GM18526 (cell line): Measurements from ENCODE around the gene ALB.

Experiments used
- POLR2A ChIP-seq: IDR thresholded peaks from 3 replicates; pipeline ENCODE4 v1.6.1; 2011; ENCODE audit not compliant: insufficient read length; ENCODE audit errors: extremely low read depth

Gene ALB

DNA sequence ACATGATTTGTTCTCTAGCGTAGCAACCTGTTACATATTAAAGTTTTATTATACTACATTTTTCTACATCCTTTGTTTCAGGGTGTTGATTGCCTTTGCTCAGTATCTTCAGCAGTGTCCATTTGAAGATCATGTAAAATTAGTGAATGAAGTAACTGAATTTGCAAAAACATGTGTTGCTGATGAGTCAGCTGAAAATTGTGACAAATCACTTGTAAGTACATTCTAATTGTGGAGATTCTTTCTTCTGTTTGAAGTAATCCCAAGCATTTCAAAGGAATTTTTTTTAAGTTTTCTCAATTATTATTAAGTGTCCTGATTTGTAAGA, 2.4 kb downstream of the ALB start:
- no peak for TF ChIP-seq POLR2A

DNA sequence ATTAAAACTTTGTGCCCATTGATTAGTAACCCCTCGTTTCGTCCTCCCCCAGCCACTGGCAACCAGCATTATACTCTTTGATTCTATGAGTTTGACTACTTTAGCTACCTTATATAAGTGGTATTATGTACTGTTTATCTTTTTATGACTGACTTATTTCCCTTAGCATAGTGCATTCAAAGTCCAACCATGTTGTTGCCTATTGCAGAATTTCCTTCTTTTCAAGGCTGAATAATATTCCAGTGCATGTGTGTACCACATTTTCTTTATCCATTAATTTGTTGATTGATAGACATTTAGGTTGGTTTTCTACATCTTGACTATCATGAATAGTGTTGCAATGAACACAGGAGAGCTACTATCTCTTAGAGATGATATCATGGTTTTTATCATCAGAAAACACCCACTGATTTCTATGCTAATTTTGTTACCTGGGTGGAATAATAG, 3.2 kb downstream of the ALB start:
- no peak for TF ChIP-seq POLR2A

DNA sequence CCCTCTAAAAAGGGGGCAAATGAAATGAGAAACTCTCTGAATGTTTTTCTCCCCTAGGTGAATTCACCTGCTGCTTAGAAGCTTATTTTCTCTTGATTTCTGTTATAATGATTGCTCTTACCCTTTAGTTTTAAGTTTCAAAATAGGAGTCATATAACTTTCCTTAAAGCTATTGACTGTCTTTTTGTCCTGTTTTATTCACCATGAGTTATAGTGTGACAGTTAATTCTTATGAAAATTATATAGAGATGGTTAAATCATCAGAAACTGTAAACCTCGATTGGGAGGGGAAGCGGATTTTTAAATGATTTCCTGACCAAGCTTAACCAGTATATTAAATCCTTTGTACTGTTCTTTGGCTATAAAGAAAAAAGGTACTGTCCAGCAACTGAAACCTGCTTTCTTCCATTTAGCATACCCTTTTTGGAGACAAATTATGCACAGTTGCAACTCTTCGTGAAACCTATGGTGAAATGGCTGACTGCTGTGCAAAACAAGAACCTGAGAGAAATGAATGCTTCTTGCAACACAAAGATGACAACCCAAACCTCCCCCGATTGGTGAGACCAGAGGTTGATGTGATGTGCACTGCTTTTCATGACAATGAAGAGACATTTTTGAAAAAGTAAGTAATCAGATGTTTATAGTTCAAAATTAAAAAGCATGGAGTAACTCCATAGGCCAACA, 4.2 kb downstream of the ALB start:
- TF ChIP-seq POLR2A: no peak

DNA sequence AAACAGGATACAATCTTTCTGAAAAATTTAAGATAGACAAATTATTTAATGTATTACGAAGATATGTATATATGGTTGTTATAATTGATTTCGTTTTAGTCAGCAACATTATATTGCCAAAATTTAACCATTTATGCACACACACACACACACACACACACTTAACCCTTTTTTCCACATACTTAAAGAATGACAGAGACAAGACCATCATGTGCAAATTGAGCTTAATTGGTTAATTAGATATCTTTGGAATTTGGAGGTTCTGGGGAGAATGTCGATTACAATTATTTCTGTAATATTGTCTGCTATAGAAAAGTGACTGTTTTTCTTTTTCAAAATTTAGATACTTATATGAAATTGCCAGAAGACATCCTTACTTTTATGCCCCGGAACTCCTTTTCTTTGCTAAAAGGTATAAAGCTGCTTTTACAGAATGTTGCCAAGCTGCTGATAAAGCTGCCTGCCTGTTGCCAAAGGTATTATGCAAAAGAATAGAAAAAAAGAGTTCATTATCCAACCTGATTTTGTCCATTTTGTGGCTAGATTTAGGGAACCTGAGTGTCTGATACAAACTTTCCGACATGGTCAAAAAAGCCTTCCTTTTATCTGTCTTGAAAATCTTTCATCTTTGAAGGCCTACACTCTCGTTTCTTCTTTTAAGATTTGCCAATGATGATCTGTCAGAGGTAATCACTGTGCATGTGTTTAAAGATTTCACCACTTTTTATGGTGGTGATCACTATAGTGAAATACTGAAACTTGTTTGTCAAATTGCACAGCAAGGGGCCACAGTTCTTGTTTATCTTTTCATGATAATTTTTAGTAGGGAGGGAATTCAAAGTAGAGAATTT, 5.2 kb downstream of the ALB start:
- no peak for TF ChIP-seq POLR2A

DNA sequence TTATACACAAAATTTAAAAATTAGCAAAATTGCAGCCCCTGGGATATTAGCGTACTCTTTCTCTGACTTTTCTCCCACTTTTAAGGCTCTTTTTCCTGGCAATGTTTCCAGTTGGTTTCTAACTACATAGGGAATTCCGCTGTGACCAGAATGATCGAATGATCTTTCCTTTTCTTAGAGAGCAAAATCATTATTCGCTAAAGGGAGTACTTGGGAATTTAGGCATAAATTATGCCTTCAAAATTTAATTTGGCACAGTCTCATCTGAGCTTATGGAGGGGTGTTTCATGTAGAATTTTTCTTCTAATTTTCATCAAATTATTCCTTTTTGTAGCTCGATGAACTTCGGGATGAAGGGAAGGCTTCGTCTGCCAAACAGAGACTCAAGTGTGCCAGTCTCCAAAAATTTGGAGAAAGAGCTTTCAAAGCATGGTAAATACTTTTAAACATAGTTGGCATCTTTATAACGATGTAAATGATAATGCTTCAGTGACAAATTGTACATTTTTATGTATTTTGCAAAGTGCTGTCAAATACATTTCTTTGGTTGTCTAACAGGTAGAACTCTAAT, 6.0 kb downstream of the ALB start:
- TF ChIP-seq POLR2A: no peak

DNA sequence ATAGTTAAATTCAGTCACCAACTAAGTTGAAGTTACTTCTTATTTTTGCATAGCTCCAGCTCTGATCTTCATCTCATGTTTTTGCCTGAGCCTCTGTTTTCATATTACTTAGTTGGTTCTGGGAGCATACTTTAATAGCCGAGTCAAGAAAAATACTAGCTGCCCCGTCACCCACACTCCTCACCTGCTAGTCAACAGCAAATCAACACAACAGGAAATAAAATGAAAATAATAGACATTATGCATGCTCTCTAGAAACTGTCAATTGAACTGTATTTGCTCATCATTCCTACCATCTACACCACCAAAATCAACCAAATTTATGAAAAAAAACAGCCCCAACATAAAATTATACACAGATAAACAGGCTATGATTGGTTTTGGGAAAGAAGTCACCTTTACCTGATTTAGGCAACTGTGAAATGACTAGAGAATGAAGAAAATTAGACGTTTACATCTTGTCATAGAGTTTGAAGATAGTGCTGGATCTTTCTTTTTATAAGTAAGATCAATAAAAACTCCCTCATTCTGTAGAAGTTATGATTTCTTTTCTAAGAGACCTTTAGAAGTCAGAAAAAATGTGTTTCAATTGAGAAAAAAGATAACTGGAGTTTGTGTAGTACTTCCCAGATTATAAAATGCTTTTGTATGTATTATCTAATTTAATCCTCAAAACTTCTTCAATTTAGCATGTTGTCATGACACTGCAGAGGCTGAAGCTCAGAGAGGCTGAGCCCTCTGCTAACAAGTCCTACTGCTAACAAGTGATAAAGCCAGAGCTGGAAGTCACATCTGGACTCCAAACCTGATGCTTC, 7.0 kb downstream of the ALB start:
- no peak for TF ChIP-seq POLR2A

DNA sequence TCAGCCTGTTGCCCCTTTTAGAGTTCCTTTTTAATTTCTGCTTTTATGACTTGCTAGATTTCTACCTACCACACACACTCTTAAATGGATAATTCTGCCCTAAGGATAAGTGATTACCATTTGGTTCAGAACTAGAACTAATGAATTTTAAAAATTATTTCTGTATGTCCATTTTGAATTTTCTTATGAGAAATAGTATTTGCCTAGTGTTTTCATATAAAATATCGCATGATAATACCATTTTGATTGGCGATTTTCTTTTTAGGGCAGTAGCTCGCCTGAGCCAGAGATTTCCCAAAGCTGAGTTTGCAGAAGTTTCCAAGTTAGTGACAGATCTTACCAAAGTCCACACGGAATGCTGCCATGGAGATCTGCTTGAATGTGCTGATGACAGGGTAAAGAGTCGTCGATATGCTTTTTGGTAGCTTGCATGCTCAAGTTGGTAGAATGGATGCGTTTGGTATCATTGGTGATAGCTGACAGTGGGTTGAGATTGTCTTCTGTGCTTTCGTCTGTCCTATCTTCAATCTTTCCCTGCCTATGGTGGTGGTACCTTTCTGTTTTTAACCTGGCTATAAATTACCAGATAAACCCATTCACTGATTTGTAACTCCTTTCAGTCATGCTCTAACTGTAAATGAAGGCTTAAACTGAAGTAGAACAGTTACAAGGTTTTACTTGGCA, 7.8 kb downstream of the ALB start:
- TF ChIP-seq POLR2A: no peak

DNA sequence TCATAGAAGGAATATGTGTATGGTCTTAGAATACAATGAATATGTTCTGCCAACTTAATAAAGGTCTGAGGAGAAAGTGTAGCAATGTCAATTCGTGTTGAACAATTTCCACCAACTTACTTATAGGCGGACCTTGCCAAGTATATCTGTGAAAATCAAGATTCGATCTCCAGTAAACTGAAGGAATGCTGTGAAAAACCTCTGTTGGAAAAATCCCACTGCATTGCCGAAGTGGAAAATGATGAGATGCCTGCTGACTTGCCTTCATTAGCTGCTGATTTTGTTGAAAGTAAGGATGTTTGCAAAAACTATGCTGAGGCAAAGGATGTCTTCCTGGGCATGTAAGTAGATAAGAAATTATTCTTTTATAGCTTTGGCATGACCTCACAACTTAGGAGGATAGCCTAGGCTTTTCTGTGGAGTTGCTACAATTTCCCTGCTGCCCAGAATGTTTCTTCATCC, 9.2 kb downstream of the ALB start:
- TF ChIP-seq POLR2A: no peak

DNA sequence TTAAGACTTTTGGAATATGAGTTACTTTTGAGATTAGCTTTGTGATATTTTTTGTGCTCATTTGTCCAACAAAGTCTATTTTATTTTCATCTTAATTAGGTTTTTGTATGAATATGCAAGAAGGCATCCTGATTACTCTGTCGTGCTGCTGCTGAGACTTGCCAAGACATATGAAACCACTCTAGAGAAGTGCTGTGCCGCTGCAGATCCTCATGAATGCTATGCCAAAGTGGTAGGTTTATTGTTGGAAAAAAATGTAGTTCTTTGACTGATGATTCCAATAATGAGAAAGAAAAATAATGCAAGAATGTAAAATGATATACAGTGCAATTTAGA, 10.8 kb downstream of the ALB start:
- TF ChIP-seq POLR2A: no peak

DNA sequence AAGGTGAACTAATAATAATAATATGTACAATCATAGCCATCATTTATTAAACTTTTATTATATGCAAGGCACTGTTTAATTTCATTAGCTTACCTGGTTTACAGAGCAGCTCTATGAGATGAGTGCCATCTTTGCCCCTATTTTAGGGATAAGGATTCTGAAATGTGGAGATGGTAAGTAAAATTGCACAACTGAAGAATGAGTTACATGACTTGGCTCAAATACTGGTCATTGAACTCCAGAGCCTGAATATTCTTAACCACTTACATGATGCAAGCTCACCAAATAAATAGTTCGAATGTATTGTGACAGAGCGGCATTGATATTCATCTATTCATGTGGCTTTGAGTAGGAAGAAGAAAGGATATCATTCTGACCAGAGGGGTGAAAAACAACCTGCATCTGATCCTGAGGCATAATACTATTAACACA, 11.7 kb downstream of the ALB start:
- TF ChIP-seq POLR2A: no peak

DNA sequence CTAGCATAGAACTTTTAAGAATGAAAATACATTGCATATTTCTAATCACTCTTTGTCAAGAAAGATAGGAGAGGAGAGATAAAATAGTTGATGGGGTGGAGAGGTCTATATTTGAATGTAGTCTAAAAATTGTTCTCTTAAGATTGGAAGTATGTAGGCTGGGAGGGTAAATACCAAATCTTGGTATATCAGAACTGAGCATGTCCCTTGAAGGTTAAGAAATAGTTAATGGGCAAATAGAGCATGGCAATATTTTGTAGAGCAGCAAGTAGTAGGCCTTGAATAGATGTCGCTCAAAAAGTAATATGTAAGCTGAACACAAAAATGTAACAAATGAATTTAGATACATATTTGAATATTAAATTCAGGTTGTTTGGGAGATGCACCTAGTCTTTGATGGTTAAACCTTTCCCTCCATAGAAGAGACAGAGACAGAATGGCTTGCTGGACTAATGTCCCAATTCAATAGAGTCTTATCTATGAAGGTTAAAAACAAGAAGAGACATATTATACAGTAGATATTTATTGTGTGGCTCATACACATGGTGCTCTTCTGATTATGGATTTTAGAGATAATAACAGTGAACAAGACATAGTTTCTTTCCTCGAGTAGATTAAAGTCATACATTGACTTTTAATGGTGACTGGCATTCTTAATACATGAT, 12.5 kb downstream of the ALB start:
- TF ChIP-seq POLR2A: no peak

DNA sequence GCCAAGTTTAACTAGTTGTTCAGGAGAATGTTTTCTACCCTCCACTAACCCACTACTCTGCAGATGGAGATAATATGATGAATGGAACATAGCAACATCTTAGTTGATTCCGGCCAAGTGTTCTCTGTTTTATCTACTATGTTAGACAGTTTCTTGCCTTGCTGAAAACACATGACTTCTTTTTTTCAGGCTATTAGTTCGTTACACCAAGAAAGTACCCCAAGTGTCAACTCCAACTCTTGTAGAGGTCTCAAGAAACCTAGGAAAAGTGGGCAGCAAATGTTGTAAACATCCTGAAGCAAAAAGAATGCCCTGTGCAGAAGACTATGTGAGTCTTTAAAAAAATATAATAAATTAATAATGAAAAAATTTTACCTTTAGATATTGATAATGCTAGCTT, 13.3 kb downstream of the ALB start:
- no peak for TF ChIP-seq POLR2A

DNA sequence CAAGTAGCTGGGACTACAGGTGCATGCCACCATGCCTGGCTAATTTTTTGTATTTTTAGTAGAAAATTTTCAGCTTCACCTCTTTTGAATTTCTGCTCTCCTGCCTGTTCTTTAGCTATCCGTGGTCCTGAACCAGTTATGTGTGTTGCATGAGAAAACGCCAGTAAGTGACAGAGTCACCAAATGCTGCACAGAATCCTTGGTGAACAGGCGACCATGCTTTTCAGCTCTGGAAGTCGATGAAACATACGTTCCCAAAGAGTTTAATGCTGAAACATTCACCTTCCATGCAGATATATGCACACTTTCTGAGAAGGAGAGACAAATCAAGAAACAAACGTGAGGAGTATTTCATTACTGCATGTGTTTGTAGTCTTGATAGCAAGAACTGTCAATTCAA, 13.9 kb downstream of the ALB start:
- no peak for TF ChIP-seq POLR2A

DNA sequence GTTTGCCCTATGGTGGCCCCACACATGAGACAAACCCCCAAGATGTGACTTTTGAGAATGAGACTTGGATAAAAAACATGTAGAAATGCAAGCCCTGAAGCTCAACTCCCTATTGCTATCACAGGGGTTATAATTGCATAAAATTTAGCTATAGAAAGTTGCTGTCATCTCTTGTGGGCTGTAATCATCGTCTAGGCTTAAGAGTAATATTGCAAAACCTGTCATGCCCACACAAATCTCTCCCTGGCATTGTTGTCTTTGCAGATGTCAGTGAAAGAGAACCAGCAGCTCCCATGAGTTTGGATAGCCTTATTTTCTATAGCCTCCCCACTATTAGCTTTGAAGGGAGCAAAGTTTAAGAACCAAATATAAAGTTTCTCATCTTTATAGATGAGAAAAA, 14.6 kb downstream of the ALB start:
- no peak for TF ChIP-seq POLR2A

DNA sequence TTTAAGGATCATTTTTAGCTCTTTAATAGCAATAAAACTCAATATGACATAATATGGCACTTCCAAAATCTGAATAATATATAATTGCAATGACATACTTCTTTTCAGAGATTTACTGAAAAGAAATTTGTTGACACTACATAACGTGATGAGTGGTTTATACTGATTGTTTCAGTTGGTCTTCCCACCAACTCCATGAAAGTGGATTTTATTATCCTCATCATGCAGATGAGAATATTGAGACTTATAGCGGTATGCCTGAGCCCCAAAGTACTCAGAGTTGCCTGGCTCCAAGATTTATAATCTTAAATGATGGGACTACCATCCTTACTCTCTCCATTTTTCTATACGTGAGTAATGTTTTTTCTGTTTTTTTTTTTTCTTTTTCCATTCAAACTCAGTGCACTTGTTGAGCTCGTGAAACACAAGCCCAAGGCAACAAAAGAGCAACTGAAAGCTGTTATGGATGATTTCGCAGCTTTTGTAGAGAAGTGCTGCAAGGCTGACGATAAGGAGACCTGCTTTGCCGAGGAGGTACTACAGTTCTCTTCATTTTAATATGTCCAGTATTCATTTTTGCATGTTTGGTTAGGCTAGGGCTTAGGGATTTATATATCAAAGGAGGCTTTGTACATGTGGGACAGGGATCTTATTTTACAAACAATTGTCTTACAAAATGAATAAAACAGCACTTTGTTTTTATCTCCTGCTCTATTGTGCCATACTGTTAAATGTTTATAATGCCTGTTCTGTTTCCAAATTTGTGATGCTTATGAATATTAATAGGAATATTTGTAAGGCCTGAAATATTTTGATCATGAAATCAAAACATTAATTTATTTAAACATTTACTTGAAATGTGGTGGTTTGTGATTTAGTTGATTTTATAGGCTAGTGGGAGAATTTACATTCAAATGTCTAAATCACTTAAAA, 15.3 kb downstream of the ALB start:
- no peak for TF ChIP-seq POLR2A
